M059J (cell line): Measurements from ENCODE around the gene C15orf39. TPM values are rescaled to one million over a fixed set of nuclear protein-coding genes. Genes with fewer than 3 reads are reported as not detected.

Experiments
- total RNA-seq: library from RNA; depleted of rRNA; stranded (reverse); fragments of >200 nt; shearing (Covaris generic); gene quantifications from 2 replicates; pipeline ENCODE4 v1.2.3, GENCODE V29; 2014; rRNA removed

Gene C15orf39
- total RNA-seq, 1 experiment from 2014 or later: 11.5 TPM

Other genes with a start within 250 kb of the C15orf39 start
- gene RPP25, start 245.1 kb upstream of the C15orf39 start, total RNA-seq: 0.07 and 0.10 TPM in 2 replicates
- gene SCAMP5, start 206.3 kb upstream of the C15orf39 start, total RNA-seq: 1.3 and 3.4 TPM in 2 replicates
- 15.9 and 25.6 TPM in 2 replicates for gene PPCDC, start 178.3 kb upstream of the C15orf39 start, total RNA-seq
- gene GOLGA6C, start 56.5 kb downstream of the C15orf39 start, total RNA-seq: not detected in 2 replicates
- gene GOLGA6D, start 81.0 kb downstream of the C15orf39 start, total RNA-seq: not detected in 2 replicates
- 94.9 and 127 TPM in 2 replicates for gene COMMD4, start 134.2 kb downstream of the C15orf39 start, total RNA-seq
- gene NEIL1, start 145.2 kb downstream of the C15orf39 start, total RNA-seq: 0.91 TPM in 1 of 2 replicates, not detected in the other
- 23.3 and 33.7 TPM in 2 replicates for gene MAN2C1, start 166.7 kb downstream of the C15orf39 start, total RNA-seq
- gene SIN3A, start 249.8 kb downstream of the C15orf39 start, total RNA-seq: 38.5 and 39.7 TPM in 2 replicates